IPS-18a (cell line): ENCODE data around the gene IFNGR2.
"Not testable (repeated sequence)": the region's sequence is repeated elsewhere in the genome, so short reads cannot be mapped to it uniquely, and the experiment has no call there.

Experiments used
- H3K27ac ChIP-seq: one replicate; pipeline ENCODE4 v1.5.1; 2013; ENCODE audit warnings: low read length
- H3K27me3 ChIP-seq: one replicate; pipeline ENCODE4 v1.6.1; 2013; ENCODE audit warnings: mild to moderate bottlenecking, low read length; ENCODE audit not compliant: control insufficient read depth, insufficient read depth
- H3K36me3 ChIP-seq: one replicate; pipeline ENCODE4 v1.6.1; 2013; ENCODE audit warnings: low read depth, low read length; ENCODE audit not compliant: control insufficient read depth
- H3K4me1 ChIP-seq: one replicate; pipeline ENCODE4 v1.6.1; 2013; ENCODE audit warnings: low read depth, low read length; ENCODE audit not compliant: control insufficient read depth
- H3K4me3 ChIP-seq: one replicate; pipeline ENCODE4 v1.5.1; 2013; ENCODE audit warnings: low read length
- H3K9ac ChIP-seq: one replicate; pipeline ENCODE4 v1.6.1; 2013; ENCODE audit warnings: mild to moderate bottlenecking, low read length, moderate library complexity
- H3K9me3 ChIP-seq: one replicate; pipeline ENCODE4 v1.6.1; 2013; ENCODE audit warnings: low read depth, low read length; ENCODE audit not compliant: control insufficient read depth

Gene IFNGR2, protein sequence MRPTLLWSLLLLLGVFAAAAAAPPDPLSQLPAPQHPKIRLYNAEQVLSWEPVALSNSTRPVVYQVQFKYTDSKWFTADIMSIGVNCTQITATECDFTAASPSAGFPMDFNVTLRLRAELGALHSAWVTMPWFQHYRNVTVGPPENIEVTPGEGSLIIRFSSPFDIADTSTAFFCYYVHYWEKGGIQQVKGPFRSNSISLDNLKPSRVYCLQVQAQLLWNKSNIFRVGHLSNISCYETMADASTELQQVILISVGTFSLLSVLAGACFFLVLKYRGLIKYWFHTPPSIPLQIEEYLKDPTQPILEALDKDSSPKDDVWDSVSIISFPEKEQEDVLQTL

DNA sequence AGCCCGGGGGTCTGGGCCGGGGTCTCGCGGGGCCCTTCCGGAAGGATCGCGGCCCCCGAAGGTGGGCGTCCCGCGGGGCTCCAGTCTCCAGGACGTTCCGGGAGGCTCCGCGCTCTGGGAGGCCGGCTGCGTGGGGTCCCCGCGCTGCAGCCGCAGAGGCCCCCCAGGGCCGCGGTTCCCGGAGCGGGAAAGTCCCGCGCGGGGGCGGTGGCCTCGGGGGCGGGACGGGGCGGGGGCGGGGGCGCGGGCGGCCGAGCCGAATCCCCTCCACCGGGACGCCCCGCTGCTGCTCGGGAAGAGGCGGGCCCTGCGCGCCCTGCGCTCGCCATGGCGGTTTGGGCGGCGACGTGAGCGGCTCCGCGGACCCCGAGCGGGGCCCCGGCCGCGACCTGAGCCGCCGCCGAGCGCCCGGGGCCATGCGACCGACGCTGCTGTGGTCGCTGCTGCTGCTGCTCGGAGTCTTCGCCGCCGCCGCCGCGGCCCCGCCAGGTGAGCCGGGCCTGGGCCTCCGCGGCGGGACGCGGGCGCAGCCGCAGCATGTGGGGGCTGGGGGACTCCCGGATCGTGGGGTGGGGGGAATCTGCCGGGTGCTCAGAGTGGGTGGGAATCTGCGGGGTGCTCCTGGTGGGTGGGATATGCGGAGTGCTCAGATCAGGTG is at the start of gene IFNGR2:
Gene IFNGR2 (plus strand): TSS at position 286 of the 658 bp plus-strand sequence. CDS start 131 bp downstream, at position 417.
- Histone ChIP-seq H3K4me1 (peaks cover 4% of the 10 kb centered on the region), H3K4me3 (peak within 1 kb of the TSS; percentile 75)

DNA sequence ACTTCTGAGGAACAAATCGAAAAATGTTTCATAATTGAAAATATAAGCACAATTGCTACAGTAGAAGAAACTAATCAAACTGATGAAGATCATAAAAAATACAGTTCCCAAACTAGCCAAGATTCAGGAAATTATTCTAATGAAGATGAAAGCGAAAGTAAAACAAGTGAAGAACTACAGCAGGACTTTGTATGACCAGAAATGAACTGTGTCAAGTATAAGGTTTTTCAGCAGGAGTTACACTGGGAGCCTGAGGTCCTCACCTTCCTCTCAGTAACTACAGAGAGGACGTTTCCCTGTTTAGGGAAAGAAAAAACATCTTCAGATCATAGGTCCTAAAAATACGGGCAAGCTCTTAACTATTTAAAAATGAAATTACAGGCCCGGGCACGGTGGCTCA is 47.9 kb upstream of the IFNGR2 start:
- Histone ChIP-seq H3K9ac (no peak overlapping the region), H3K4me3 (no peak overlapping the region), H3K36me3 (peaks cover 4% of the 10 kb centered on the region), H3K27me3 (no peaks in the 10 kb centered on the region), H3K9me3 (no peaks in the 10 kb centered on the region), H3K27ac (no peak overlapping the region), H3K4me1 (no peaks in the 10 kb centered on the region)

More for the DNA sequence above, at the start of gene IFNGR2:
- H3K9me3 ChIP-seq, result no peaks in the 10 kb centered on the region
- no peaks in the 10 kb centered on the region for H3K27me3 ChIP-seq
- H3K9ac ChIP-seq, result peak within 1 kb of the TSS; percentile 77
- H3K36me3 ChIP-seq, result no peaks in the 10 kb centered on the region
- H3K27ac ChIP-seq, result no peak within 1 kb of the TSS

DNA sequence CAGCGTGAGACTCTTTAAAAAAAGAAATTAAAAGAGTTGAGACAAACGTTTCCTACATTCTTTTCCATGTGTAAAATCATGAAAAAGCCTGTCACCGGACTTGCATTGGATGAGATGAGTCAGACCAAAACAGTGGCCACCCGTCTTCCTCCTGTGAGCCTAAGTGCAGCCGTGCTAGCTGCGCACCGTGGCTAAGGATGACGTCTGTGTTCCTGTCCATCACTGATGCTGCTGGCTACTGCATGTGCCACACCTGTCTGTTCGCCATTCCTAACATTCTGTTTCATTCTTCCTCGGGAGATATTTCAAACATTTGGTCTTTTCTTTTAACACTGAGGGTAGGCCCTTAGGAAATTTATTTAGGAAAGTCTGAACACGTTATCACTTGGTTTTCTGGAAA is 47.2 kb upstream of the IFNGR2 start:
- Histone ChIP-seq H3K4me1 (peaks cover 2% of the 10 kb centered on the region), H3K9me3 (no peaks in the 10 kb centered on the region), H3K4me3 (no peak overlapping the region), H3K27ac (no peak overlapping the region), H3K27me3 (no peaks in the 10 kb centered on the region), H3K36me3 (peaks cover 4% of the 10 kb centered on the region), H3K9ac (no peak overlapping the region)

DNA sequence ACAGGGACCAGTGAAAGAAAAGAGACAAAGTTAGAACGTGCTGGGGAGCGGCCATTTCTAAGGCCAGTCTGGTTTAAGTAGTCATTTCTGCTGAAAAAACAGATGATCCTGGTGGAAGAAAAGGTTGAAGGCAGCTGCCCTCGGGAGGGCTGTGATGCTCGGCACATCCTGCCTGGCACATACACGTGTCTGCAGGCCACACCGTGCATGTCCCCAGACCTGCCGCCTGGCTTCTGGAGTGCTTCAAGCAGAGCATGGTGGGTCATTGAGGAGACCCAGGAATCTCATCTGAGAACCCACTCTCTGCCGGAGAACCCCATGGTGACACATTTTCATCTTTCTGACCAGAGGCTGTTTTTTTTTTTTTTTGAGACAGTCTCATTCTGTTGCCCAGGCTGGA is 46.0 kb upstream of the IFNGR2 start:
- H3K27ac ChIP-seq, result no peak overlapping the region
- peaks cover 10% of the 10 kb centered on the region for H3K4me1 ChIP-seq
- H3K9ac ChIP-seq, result no peak overlapping the region
- peaks cover 4% of the 10 kb centered on the region for H3K36me3 ChIP-seq
- H3K27me3 ChIP-seq, result no peaks in the 10 kb centered on the region
- H3K4me3 ChIP-seq, result no peak overlapping the region
- no peaks in the 10 kb centered on the region for H3K9me3 ChIP-seq

DNA sequence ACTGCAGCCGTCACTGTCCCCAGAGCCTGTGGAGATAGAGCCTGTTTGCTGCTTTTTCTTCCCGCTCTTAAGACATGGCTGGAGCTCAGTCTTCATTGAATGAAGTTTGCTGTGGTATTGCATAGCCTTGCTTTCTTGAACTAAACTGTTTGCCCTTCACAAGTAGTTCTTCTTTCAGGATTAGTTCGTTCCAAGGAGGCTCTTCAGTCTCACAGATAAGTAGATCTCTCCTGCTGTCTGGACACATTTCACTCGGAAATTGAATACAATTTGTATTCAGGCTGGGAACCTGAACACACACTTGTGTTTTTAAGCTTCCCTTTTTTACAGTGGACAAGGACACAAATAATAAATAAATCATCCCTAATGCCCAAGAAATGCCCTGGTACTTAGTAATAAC is 43.8 kb upstream of the IFNGR2 start:
- no peak overlapping the region for H3K9ac ChIP-seq
- H3K36me3 ChIP-seq, result peaks cover 4% of the 10 kb centered on the region
- H3K4me3 ChIP-seq, result no peak overlapping the region
- no peak overlapping the region for H3K27ac ChIP-seq
- no peaks in the 10 kb centered on the region for H3K27me3 ChIP-seq
- peaks cover 16% of the 10 kb centered on the region for H3K4me1 ChIP-seq
- no peaks in the 10 kb centered on the region for H3K9me3 ChIP-seq

DNA sequence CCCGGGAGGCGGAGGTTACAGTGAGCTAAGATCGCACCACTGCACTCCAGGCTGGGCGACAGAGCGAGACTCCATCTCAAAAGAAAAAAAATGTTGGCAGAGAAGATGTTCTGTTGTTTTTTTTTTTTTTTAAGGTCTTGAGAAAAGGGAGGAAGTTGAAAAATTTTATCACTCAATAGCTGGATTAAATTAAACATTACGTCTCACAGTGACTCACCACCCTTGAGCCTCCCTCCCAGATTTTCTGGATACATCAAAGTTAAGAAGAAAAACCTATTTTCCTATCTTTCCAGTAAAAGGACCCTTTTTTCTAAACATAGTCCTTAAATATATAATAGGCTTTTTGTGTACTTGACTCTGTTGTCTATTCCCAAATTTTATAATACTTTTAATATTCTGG is 42.9 kb upstream of the IFNGR2 start:
- no peaks in the 10 kb centered on the region for H3K27me3 ChIP-seq
- no peak overlapping the region for H3K27ac ChIP-seq
- H3K4me1 ChIP-seq, result peaks cover 16% of the 10 kb centered on the region
- no peaks in the 10 kb centered on the region for H3K9me3 ChIP-seq
- H3K36me3 ChIP-seq, result peaks cover 2% of the 10 kb centered on the region
- no peak overlapping the region for H3K9ac ChIP-seq
- H3K4me3 ChIP-seq, result no peak overlapping the region

DNA sequence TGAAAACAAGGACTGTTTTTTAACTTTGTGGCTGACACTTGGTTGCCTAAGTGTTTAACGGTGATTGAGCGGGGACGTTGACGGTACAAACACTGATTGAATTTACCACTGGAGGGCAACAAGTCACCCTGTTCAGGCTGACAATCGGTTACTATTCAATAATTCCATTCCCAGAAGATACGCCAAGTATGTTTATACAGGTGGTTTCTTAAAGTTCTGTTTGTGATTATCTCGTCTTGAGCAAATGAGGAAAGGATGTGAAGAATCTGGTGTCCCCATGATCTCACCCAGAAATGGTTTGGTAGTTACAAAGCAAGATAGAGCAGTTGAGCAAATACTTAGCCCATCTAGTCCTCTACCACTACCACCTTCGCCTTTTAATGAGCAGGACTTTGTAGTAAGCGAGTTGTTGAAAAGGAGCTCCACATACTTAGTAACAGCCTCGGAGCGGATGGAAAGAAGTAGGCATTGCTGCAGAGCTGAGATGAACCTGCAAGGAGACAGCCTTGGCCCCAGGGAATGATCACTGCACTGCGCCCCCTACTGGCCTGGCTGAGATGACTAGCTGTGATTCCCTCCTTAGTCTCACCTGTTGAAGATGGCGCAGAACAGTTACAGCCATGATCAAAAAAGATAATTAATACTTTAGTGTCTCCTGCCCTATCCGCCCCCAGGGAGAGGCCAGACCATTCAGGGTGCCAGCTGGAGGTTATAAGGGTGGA is 42.2 kb upstream of the IFNGR2 start:
- no peaks in the 10 kb centered on the region for H3K36me3 ChIP-seq
- peak overlapping the region; percentile 46 for H3K4me3 ChIP-seq
- no peak overlapping the region for H3K9ac ChIP-seq
- H3K9me3 ChIP-seq, result no peaks in the 10 kb centered on the region
- peaks cover 16% of the 10 kb centered on the region for H3K4me1 ChIP-seq
- H3K27ac ChIP-seq, result no peak overlapping the region
- no peaks in the 10 kb centered on the region for H3K27me3 ChIP-seq

DNA sequence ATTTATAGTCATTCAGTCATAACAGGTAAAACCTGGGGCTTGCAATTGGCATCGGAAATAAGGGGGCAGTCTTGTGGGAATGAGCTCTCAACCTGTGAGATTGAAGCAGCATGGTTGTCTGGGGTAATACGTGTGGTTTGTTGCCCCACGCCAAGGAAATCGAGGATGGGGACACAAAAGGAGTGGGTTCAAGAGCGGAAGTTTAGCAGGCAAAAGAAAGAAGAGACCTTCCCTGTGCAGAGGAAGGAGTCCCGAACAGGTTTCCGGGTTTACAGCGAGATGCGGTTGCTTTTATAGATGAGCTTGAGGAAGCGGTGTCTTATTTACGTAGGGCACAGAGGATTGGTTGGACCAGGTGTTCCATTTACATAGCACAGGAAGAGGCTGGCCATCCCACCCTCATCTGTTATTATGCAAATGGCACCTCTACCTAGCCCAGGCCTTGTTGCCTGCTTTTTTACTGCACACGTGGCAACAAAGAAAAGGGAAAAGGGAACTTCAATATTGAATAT is 41.1 kb upstream of the IFNGR2 start:
- Histone ChIP-seq H3K9ac (peak overlapping the region; percentile 44), H3K4me1 (peaks cover 16% of the 10 kb centered on the region)

DNA sequence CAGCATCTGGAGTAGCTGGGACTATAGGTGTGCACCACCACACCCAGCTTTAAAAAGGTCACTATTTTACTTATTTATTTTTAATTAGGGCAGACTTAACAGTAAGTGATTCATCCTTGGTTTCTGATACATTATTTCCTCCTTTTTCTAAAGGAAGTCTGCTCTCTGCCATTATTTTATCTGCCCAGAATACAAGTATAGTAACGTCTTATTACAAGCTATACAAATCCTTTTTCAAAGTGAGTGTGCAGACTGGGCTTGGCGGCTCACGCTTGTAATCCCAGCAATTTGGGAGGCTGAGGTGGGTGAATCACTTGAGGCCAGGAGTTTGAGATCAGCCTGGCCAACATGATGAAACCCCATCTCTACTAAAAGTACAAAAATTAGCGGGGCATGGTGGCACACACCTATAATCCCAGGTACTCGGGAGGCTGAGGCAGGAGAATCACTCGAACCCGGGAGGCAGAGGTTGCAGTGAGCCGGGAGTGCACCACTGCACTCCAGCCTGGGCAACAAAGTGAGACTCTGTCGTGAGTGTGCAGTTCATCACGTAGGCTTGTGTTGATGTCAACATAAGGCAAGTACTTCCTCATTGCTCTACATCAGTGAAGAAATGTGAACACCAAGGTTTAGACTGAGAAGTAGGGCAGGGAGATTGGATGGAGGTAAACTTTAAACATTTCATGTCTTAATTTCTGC is 39.2 kb upstream of the IFNGR2 start:
- H3K9ac ChIP-seq, H3K36me3 ChIP-seq, H3K27ac ChIP-seq, H3K4me3 ChIP-seq, H3K27me3 ChIP-seq: not testable (repeated sequence)
- peaks cover 10% of the 10 kb centered on the region for H3K9me3 ChIP-seq
- peaks cover 16% of the 10 kb centered on the region for H3K4me1 ChIP-seq

More for the DNA sequence above, 41.1 kb upstream of the IFNGR2 start:
- peak overlapping the region; percentile 46 for H3K4me3 ChIP-seq
- peaks cover 4% of the 10 kb centered on the region for H3K9me3 ChIP-seq
- peak overlapping the region; percentile 37 for H3K27ac ChIP-seq
- H3K36me3 ChIP-seq, result no peaks in the 10 kb centered on the region
- no peaks in the 10 kb centered on the region for H3K27me3 ChIP-seq

DNA sequence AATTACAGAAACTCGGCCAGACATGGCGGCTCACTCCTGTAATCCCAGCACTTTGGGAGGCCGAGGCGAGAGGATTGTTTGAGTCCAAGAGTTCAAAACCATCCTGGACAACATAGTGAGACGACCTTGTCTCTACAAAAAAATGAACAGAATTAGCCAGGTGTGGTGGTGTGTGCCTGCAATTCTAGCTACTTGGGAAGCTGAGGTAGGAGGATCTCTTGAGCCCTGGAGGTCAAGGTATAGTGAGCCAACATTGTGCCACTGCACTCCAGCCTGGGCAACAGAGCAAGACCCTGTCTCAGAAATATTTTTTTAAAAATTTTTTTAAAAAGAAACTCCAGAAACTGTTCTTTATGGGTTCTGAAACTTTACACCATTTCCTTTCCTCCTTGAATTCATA is 38.4 kb upstream of the IFNGR2 start:
- no peaks in the 10 kb centered on the region for H3K36me3 ChIP-seq
- H3K9me3 ChIP-seq, result peaks cover 10% of the 10 kb centered on the region
- H3K4me3 ChIP-seq, result no peak overlapping the region
- no peaks in the 10 kb centered on the region for H3K27me3 ChIP-seq
- H3K27ac ChIP-seq, result no peak overlapping the region
- H3K4me1 ChIP-seq, result peaks cover 16% of the 10 kb centered on the region
- no peak overlapping the region for H3K9ac ChIP-seq
